Fibroblast of the conjunctiva (primary cell): Measurements from ENCODE around the gene RECK.
A peak's percentile ranks its signal among the peaks of the same experiment; 100 is the strongest.
"Not testable (repeated sequence)": the region's sequence is repeated elsewhere in the genome, so short reads cannot be mapped to it uniquely, and the experiment has no call there.

Source experiments
- DNase-seq: peaks from one replicate; pipeline ENCODE4 v3.0.0-alpha.2; 2010; ENCODE audit warnings: low read depth

RECK gene

DNA sequence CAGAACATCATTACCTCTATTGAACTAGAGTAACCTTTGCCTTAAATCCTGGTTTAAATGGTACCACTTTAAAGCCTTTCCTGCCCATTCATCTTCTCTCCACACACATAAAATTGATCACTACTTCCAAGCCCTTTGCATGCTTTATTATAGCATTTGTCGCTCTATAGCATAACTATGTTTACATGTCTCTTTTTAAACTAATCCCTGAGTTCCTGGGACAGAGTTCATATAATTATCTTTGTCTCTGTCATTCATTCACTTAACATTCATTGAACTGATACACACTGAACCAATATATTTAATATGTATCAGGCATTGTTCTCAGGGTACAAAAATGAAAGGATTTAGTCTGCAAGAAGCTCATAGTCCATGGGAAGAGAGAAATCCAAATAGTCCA lies 37.3 kb downstream of the RECK start:
- no peak for DNase-seq

DNA sequence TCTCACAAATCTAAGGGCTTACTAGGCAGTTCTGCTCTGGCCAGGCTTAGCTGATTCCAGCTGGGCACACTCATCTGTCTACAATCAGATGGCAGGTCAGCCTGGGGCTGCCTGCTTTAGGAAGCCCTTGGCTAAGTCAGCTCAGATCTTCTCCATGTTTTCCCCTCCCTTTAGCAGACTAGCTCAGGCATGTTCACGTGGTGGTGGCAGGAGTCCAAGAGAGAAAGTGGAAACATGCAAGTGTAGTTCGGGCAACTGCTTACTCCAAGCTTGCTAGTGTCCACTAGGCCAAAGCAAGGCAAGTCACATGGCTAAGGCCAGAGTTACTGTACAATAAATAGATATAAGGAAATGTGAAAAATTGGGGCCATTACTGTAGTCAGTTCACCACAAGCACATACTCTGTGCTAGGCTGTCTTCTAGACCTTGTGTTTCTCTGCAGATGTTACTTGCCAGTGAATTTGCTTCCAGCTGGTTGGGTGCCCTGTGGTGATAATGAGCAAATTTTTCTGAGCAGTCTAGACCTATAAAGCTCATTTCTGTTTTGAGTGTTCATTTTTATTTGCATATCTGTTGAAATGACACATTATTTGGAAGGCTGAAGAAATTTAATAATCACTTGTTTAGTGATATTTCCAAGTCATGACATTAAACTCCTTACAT lies 38.3 kb downstream of the RECK start:
- DNase-seq = peak; percentile 89

DNA sequence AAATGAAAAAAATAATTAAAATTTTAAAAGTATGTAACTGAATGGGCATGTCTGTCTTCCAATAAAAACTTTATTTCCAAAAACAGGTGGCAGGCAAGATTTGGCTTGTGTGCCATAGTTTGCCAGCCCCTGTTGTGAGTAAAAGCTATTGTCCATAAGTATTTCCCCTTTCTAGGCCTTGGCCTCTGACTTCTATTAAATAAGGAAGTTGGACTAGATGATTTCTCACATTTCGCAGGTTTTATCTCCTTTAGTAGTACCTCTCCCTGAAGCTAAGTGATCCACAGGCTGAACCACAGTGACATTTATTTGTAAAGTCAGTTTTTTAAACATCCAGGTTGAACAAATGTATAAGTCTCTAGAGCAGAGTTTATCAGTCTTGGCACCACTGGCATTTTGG lies 41.3 kb downstream of the RECK start:
- DNase-seq = no peak

DNA sequence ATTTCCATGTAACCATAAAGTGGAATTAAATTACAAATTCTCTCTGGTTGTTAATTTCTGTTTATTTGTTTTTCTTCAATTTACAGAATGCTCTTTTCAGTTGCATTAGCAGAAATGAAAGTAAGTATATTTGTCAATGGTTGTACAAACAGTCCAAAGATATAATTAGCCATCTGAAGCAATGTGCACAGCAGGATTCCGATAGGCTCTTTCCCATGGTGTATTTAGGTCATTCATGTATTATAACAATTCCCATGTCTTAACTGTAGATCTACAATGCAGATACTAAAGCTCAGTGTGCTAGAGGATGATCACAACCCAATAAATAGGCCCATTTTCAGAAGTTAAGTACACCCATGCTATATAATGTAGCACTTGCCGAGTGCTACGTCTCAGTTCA lies 43.8 kb downstream of the RECK start:
- DNase-seq = no peak

DNA sequence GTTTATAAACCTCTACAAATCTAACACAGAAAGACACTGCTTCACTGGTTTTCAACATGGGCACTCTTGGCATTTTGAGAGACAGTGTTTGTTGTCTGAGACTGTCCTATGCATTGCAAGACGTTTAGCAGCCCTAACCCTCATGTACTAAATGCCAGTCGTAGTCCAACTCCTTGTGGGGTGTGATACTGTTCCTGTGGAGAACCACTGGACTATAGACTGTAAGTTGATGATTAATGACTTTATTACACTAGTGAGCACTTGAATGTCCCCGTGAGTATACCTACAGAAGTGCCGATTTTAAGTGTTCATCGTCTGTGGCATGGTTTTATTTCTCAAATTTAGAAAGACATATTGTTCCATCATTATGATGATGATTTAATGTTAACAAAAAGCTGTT lies 46.2 kb downstream of the RECK start:
- DNase-seq = no peak

DNA sequence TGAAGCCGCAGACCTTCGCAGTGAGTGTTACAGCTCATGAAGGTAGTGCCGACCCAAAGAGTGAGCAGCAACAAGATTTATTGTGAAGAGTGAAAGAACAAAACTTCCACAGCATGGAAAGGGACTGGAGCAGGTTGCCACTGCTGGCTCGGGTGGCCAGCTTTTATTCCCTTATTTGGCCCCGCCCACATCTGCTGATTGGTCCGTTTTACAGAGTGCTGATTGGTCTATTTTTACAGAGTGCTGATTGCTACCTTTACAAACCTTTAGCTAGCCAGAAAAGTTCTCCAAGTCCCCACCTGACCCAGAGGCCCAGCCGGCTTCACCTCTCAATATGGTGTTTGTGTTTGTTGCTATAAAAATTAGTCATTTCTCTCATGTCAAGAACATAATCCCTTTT lies 49.7 kb downstream of the RECK start:
- no peak for DNase-seq

DNA sequence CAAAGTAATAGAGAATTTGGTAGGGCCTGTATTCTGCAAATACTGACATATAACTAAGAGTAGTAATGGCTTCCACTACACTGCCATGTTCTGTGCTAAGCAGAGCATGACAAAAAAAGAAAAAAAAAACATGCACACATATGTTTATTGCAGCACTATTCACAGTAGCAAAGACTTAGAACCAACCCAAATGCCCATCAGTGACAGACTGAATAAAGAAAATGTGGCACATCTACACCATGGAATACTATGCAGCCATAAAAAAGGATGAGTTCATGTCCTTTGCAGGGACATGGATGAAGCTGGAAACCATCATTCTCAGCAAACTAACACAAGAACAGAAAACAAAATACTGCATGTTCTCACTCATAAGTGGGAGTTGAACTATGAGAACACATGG lies 50.3 kb downstream of the RECK start:
- DNase-seq = not testable (repeated sequence)

DNA sequence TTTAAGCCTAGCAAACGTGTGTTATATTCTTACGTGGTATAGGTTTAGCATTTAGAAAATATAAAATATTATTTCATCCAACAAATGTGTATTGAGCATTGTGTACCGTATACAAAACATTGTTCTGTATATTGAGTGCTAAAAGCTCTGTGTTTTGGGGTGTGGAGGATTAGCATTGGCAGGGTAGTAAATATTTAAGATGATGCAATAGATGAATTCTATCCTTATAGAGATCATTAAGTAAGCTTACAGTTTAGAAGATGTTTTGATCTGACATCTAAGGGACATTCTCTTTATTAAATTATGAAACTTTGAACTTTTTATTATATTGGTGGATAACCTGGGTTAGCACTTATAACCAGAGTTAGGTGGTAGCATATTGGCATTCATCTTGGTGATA lies 51.3 kb downstream of the RECK start:
- DNase-seq = no peak

DNA sequence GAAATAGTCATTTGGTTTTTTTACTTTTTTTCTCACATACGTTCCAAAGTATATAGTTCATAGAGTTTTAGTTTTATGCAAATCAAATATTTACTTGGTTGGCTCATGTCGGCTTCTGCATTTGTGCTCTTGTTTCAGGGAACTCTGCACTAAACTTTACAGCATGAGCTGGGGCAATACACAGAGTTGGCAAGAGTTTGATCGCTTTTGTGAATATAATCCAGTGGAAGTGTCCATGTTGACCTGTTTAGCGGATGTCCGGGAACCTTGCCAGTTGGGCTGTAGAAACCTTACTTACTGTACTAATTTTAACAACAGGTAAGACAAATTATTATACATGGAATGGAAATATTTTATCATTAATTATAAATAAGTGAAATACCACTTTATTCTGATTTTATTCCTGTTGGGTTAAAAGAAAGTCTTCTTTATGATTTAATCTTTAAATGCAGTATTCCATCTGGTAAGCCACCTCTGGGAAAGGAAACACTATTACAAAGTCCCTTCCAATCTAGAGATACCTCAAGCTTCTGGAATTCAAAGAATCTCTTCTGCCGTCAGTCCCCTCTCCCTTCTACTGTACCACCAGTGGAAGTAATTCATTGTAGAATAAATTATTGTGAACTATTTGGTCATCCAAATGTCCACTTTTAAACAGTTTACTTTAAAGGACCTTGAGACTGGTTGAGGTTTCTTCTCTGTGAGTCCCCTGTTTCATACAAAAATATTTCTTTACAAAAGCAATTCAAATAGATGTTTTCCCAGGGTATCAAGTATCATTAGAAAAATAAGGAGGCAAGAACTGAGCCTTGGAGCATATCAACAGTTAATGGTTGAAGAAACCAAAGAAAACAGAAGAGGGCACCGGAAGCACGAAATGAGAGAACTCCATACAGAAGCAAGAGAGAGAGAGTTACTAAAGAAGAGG lies 54.6 kb downstream of the RECK start:
- DNase-seq = no peak

DNA sequence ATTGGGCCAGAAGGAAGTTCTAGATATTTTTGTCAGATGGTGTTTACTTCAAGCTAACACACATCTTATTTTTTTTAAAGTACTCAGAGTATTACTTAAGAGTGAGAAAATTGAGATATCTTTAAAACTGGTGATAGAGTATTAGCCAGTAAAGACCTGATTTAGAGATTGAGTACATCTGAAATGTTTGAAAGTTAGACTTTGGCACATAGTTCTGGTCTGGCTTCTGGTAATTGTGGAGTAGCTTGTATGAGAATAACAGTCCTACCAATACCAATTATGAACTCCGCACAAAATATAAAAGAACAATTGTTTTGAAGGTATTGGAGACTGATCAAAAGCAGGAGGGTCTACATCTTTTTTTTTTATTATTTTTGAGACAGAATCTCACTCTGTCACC lies 55.3 kb downstream of the RECK start:
- DNase-seq = no peak

DNA sequence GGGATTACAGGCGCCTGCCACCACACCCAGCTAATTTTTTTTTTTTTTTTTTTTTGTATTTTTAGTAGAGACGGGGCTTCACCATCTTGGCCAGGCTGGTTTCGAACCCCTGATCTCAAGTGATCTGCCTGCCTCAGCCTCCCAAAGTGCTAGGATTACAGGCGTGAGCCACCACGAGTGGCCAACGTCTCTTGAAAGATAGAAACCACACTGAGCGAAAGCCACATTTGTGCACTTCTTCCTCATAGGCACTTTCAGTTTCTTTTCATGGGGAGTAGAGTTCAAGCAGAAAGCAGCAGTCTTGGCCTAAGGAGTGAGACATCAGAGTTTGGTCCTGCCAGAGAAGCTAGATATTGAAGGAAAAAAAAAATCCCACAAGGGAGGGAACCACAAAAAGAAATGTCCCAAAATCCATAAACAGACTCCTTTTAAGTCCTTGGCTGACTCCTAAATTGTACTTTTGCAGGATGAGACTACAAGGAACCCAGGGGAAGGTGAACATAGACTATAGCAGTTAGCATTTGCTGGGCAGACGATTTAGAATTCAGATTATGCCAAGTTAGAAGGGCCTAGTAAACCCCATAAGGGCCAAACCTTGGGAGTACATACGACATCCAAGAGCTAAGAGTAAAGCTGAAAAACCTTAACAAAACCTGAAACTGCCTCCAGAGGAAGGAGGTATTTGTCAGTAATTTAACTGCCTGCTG lies 55.9 kb downstream of the RECK start:
- no peak for DNase-seq

DNA sequence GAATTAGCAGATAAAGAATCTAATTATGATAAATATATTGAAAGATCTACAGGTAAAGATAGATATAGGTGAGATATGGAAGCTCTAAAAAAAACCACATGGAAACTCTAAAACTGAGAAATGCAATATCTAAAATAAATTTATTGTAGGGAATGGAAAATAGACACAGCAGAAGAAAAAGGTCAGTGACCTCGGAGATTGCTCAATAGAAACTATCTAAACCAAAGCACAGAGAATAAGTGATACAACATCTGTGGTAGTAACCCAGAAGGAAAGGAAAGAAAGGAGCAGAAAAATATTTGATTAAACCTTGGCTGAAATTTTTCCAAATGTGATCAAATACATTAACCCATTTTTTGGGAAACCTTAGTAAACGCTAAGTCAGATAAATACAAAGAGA lies 56.7 kb downstream of the RECK start:
- DNase-seq = no peak

DNA sequence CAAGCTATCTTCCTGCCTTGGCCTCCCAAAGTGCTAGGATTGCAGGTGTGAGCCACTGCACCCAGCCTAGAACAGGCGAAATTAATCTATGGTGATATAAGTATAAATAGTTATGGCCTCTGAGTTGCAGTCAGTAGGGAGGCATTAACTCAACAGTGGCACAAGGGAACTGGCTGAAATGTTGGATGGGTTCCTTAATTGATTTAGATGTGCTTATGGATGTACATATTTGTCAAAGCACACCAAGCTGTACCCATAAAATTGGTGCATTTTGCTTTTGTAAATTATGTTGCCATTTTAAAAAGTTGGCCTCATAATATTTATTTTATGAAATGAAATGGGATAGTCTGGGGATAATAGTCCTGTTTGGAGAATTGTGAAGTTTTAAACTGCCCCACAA lies 63.0 kb downstream of the RECK start:
- no peak for DNase-seq

DNA sequence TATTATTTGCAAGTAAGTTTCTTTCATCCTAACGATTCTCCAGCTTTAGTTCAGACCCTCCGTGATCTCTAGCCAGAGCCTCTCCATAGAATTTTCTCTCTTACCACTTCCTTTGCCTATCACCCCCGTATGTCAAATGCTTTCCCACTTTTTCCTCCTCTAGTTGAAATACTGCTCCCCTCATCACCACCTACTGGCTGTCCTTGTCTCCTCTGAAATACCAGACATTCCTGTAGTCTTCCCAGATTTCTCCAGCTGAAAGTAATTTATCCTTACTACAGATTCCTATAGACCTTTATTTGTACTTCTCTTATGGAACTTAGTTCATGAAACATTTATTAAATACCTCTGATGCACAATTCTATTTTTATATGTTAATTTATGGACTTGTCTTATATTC lies 63.8 kb downstream of the RECK start:
- DNase-seq = no peak

DNA sequence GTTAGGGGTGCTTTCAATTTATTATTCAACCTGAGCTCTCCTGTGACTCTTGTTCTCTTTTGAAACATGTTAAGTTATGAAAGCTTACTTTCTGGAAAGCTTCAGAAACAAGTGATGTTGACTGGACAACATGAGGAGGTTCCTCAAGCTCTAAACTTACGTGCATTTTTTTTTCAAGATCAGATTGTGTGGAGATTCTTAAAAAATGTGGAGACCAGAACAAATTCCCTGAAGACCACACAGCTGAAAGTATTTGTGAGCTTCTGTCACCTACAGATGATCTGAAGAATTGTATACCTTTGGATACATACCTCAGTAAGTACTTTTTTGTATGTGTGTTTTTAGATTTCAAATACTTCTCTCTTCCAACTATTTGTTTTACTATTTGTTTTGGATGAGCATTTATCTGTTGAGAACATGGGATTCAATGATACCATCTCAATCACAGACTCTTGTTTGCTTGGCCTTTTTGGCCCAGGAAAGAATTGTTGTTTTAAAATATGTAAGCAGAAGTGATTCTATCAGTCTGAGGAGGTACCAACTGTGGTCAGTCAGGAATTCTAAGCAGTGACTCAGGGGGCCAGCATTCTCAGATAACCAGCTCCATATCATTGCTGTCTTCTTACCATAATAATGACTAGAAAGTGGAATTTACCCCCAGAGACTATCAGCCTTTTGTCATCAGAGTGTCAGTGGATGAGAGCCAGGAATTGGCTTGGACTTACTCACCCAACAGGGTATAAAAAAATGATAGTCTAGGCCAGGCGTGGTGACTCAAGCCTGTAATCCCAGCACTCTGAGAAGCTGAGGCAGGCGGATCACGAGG lies 65.4 kb downstream of the RECK start:
- peak; percentile 89 for DNase-seq

DNA sequence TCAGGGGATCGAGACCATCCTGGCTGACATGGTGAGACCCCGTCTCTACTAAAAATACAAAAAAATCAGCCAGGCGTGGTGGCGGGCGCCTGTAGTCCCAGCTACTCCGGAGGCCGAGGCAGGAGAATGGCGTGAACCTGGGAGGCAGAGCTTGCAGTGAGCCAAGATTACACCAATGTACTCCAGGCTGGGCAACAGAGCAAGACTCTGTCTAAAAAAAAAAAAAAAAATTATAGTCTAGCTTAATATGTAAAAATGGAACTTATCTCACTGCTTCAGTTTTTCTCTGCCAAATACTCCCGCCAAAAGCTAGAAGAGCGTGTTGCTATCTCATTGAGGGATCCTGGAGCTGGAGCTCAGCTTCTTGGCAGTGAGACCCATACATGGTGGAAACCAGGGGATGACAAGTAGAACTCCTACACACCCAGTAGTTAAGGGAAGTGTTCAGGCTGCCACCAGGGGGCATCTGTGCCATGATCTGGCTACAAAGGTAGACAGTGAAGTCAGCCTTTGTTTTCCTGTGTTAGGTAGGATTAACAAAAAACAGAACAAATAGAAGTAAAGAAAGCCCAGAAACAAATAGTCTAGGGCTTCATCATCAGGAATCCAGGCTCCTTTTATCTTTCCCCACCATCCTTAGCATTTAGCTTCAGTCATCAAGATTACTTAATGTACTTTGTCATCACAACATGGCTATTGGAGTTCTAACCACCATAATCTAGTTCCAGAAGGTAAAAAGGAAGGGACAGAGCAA lies 66.2 kb downstream of the RECK start:
- peak; percentile 43 for DNase-seq

DNA sequence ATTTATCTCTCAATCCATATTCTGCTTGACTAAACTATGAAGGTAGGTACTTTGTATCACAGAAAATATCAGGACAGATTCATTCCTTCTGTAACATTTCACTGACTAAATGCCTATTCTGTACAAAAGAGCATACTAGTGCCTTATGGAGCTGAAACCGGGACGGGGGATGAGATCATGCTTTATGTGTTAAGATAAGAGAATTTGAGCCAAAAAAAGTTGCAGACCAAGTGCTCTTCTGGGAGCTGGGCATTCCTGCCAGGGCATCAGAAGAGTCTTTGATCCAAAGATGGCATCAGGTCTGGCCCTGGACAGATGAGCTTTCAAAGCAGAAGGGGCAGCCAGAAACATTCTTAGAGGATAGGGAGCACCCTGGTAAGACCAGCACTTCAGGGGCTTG lies 72.4 kb downstream of the RECK start:
- no peak for DNase-seq

DNA sequence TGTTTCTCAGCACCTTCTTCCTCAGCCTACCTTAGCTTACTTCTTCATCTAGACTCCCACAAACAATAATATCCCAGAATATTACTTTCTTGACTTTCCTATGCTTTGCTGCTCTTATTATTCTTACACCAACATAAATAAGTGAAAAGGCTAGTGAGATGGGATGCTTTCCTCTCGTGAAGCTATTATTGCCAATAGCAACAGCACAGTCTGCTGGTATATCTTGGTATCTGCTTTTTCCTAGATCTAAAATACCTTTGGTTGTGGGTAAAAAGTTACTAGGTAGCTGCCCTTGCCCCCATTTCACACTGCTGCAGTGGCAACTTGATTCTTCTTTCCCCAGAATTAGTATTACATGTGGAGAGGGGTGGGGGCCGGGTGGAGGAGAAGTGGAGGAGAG lies 73.7 kb downstream of the RECK start:
- no peak for DNase-seq

DNA sequence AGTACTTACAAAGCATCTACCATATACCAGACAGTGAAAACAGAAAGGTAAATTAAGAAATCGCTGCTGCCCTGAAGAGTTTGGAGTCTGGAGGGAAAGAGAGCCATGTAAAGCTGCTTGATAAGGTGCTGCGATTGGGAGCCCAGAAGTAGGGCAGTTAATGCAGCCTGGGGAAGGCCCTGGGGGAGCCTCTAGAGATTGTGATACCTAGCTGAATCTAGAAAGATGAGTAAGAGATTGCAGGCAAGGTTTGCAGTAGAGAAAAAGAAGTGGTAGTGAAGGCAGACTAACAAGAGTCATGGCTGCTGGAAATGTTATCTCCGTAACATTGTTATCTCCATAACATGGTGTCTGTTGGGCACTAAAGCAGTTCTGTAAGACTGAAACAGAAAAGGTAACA lies 75.8 kb downstream of the RECK start:
- DNase-seq = no peak

DNA sequence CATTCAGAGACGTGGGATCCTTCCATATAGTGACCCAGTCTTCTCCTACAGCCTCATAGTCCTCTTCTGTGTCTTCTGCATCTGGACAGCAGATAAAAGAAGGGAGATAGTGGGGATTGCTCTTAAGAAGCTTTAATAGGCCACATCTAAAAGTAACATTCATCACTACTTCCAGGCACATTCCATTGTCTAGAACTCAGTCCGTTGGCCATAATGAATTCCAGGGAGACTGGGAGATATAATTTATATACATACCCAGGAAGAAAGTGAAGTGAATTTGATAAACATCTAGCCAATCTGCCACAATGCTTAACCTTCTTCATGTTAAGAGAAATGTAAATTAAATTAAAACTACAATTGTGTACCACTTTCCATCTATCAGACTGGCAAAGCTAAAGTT lies 77.3 kb downstream of the RECK start:
- DNase-seq = no peak

DNA sequence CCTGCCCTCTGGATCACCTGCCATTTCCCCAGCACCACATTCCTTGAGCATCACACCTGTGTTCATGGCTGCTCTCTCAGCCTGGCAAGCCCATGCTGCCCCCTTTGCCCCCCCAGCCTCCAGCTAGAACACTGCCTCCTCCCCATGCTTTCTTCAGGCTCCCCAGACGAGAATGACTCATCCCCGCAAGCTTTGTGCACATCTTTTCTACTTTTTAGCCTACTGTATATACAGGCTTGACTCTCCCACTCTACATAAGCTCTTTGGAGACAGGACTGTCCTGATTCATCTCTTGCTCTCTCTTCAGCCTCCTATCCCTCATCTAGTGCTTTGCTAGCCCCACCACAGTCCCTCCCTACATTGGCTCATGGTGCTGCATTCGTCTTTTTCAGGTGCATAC lies 79.9 kb downstream of the RECK start:
- no peak for DNase-seq
